Astrocyte (in vitro differentiated cells and primary cell): ENCODE results near the gene PDZK1IP1.

ENCODE experiments used
- CTCF ChIP-seq: IDR thresholded peaks from 2 replicates; pipeline ENCODE4 v1.5.1; 2011; ENCODE audit warnings: low read depth, mild to moderate bottlenecking, inconsistent platforms, low read length, moderate library complexity; ENCODE audit not compliant: insufficient read depth
- EZH2 ChIP-seq: IDR thresholded peaks from 2 replicates; pipeline ENCODE4 v1.6.1; 2012; ENCODE audit warnings: mild to moderate bottlenecking, low read length, inconsistent platforms; ENCODE audit not compliant: insufficient read depth

GRCh38 chr1:47211796-47212269 is 22.0 kb upstream of the PDZK1IP1 start:
- TF ChIP-seq CTCF = no peak
- no peak for TF ChIP-seq EZH2
